Lower leg skin (tissue), 3 donors: ENCODE data around the gene GSE1.

ENCODE experiments used
- CTCF ChIP-seq, 3 donors: fragments of 450-650 bp; IDR thresholded peaks; one replicate each; pipeline ENCODE4 v1.5.1; 2016; ENCODE audit warnings: antibody characterized with exemption in 3 of 3, mild to moderate bottlenecking in 3 of 3, moderate library complexity in 2 of 3
- POLR2A ChIP-seq, 2 donors: fragments of 450-650 bp; IDR thresholded peaks; one replicate each; pipeline ENCODE4 v1.6.1; 2016 to 2017; ENCODE audit warnings: antibody characterized with exemption in 2 of 2, mild to moderate bottlenecking in 1 of 2, moderate library complexity in 1 of 2

- TF ChIP-seq CTCF (IDR thresholded peaks at IDR 0.05) (no peak), POLR2A (IDR thresholded peaks at IDR 0.05) (no peak)
These were observed 21.8 kb downstream of the GSE1 start for GRCh38 chr16:85634747-85635544.
